HepG2 (cell line): ENCODE measurements around the gene COA7. TPM values are rescaled to one million over a fixed set of nuclear protein-coding genes. Genes with fewer than 3 reads are reported as not detected.

ENCODE experiments used
- ATF7-NPFF ChIP-seq: sonication (generic); formaldehyde crosslinking; IDR thresholded peaks from 2 replicates; pipeline ENCODE4 v1.8.1; 2023; ENCODE audit warnings: mild to moderate bottlenecking, low read depth, missing genetic modification reagents, moderate library complexity
- CENPX ChIP-seq: sonication (generic); formaldehyde crosslinking; IDR thresholded peaks from 2 replicates; pipeline ENCODE4 v1.9.0; 2021; ENCODE audit warnings: mild to moderate bottlenecking, missing genetic modification reagents, moderate library complexity
- GABPA ChIP-seq, 2 experiments: IDR thresholded peaks; 2 replicates each; pipeline ENCODE4 v1.6.1; 2011 to 2016; ENCODE audit warnings: low read depth in 2 of 2, low read length in 1 of 2, missing biosample characterization in 1 of 2, missing genetic modification characterization in 1 of 2
- PHF21A ChIP-seq: sonication (generic); formaldehyde crosslinking; IDR thresholded peaks from 2 replicates; pipeline ENCODE4 v1.5.0; 2020; ENCODE audit warnings: mild to moderate bottlenecking, missing genetic modification reagents
- RXRA ChIP-seq: sonication (generic); formaldehyde crosslinking; IDR thresholded peaks from 2 replicates; pipeline ENCODE4 v1.5.1; 2020; ENCODE audit warnings: missing genetic modification reagents
- SOX5 ChIP-seq: IDR thresholded peaks from 2 replicates; pipeline ENCODE4 v1.6.1; 2016; ENCODE audit warnings: borderline replicate concordance
- SRY ChIP-seq: sonication (generic); formaldehyde crosslinking; IDR thresholded peaks from 2 replicates; pipeline ENCODE4 v1.8.0; 2022; ENCODE audit warnings: mild to moderate bottlenecking, missing genetic modification reagents
- ZNF136 ChIP-seq: sonication (generic); formaldehyde crosslinking; IDR thresholded peaks from 2 replicates; pipeline ENCODE4 v1.8.1; 2022; ENCODE audit warnings: low read depth, mild to moderate bottlenecking, moderate library complexity, missing genetic modification reagents
- ZNF652 ChIP-seq: IDR thresholded peaks from 2 replicates; pipeline ENCODE4 v1.6.1; 2016; ENCODE audit warnings: low read depth, borderline replicate concordance
- polyA plus RNA-seq, 8 experiments: library from polyadenylated mRNA; depleted of rRNA in 3 of 8; stranded (reverse) in 7 of 8; unstranded in 1 of 8; fragments of >200 nt; fragmentation: Illumina TruSeq in 4 of 8; extraction: Trizol in 4 of 8; gene quantifications; 2 replicates each; pipeline versions ENCODE4 v1.2.1 to v1.2.3, GENCODE V29; 2011 to 2016; ENCODE audit warnings: low read depth in 4 of 8, missing spikeins in 1 of 8, mixed read lengths in 1 of 8; ENCODE audit not compliant: insufficient read depth in 1 of 8
- total RNA-seq, 5 experiments: library from RNA; depleted of rRNA; stranded (reverse); fragments of >200 nt; fragmentation: Illumina TruSeq; extraction: Trizol; gene quantifications; 2 replicates each; pipeline ENCODE4 v1.2.3, GENCODE V29; 2016; ENCODE audit warnings: low read depth in 1 of 5
- TF ChIP-seq, protein P1 (sequence below): sonication (generic); formaldehyde crosslinking; IDR thresholded peaks from 2 replicates; pipeline ENCODE4 v1.4.0; 2020; ENCODE audit warnings: missing genetic modification reagents
- TF ChIP-seq, protein P2 (sequence below): IDR thresholded peaks from 2 replicates; pipeline ENCODE4 v1.6.1; 2012; ENCODE audit warnings: inconsistent platforms
- TF ChIP-seq, protein P3 (sequence below): sonication (generic); formaldehyde crosslinking; IDR thresholded peaks from 2 replicates; pipeline ENCODE4 v1.5.0; 2020; ENCODE audit warnings: mild to moderate bottlenecking, missing genetic modification reagents
- TF ChIP-seq, protein P4 (sequence below): sonication (generic); formaldehyde crosslinking; conservative IDR thresholded peaks from 2 replicates; pipeline ENCODE4 v1.8.1; 2023; ENCODE audit warnings: missing genetic modification reagents
- TF ChIP-seq, protein P5 (sequence below): sonication (generic); formaldehyde crosslinking; IDR thresholded peaks from 2 replicates; pipeline ENCODE4 v1.9.0; 2021; ENCODE audit warnings: missing genetic modification reagents, mild to moderate bottlenecking, borderline replicate concordance
- TF ChIP-seq, protein P6 (sequence below): sonication (generic); formaldehyde crosslinking; IDR thresholded peaks from 2 replicates; pipeline ENCODE4; 2020; ENCODE audit warnings: missing genetic modification reagents, mild to moderate bottlenecking, borderline replicate concordance

COA7 gene
- total and polyA plus RNA-seq, 2 of the 13 experiments (the other 11 are each of a cell fraction or from before 2014, with no cell fraction given): 12.3 to 30.4 TPM

DNA sequence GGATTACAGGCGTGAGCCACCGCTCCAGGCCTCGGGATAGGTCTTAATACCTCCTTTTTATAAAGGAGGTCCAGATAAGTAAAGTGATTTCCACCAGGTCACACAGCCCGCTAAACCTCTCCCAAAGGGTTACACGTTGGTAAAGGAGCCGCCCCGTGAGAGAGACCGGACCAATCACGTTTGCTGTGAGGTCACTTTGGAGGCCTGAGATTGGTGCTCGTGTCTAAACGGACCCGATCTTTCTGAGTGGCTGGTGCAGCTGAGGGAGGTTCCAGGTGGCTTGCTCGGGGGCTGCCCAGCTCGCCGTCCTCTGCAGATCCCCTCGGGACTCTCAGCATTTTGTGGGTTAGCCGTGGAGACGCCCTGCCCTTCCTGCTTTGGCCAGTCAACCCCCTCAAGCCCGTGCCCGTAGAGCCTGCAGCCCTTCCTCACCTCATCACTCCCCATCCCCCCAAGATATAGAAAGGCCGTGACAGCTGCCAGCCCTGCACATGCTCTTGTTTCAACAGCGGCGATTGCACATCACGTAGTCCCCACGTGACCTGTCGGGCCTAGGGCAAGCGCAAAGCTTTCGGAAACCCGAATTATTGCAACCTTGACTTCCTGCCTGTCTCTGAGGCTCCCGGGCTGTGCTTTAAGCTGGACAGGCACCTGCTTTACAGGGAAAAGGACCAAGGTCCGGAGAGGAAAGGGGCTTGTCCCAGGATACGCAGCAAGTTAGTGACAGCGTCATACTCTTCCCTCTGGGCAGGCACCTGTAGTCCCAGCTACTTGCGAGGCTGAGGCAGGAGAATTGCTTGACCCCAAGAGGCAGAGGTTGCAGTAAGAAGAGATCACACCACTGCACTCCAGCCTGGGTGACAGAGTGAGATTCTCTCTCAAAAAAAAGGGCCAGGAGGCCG lies 5.0 kb upstream of the COA7 start (continued):
- TF ChIP-seq, protein P1, sequence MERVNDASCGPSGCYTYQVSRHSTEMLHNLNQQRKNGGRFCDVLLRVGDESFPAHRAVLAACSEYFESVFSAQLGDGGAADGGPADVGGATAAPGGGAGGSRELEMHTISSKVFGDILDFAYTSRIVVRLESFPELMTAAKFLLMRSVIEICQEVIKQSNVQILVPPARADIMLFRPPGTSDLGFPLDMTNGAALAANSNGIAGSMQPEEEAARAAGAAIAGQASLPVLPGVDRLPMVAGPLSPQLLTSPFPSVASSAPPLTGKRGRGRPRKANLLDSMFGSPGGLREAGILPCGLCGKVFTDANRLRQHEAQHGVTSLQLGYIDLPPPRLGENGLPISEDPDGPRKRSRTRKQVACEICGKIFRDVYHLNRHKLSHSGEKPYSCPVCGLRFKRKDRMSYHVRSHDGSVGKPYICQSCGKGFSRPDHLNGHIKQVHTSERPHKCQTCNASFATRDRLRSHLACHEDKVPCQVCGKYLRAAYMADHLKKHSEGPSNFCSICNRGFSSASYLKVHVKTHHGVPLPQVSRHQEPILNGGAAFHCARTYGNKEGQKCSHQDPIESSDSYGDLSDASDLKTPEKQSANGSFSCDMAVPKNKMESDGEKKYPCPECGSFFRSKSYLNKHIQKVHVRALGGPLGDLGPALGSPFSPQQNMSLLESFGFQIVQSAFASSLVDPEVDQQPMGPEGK: peak; percentile 47; the same call in 1 of the 2 replicates
- TF ChIP-seq, protein P2, sequence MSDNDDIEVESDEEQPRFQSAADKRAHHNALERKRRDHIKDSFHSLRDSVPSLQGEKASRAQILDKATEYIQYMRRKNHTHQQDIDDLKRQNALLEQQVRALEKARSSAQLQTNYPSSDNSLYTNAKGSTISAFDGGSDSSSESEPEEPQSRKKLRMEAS: peak; percentile 99
- TF ChIP-seq, protein P3, sequence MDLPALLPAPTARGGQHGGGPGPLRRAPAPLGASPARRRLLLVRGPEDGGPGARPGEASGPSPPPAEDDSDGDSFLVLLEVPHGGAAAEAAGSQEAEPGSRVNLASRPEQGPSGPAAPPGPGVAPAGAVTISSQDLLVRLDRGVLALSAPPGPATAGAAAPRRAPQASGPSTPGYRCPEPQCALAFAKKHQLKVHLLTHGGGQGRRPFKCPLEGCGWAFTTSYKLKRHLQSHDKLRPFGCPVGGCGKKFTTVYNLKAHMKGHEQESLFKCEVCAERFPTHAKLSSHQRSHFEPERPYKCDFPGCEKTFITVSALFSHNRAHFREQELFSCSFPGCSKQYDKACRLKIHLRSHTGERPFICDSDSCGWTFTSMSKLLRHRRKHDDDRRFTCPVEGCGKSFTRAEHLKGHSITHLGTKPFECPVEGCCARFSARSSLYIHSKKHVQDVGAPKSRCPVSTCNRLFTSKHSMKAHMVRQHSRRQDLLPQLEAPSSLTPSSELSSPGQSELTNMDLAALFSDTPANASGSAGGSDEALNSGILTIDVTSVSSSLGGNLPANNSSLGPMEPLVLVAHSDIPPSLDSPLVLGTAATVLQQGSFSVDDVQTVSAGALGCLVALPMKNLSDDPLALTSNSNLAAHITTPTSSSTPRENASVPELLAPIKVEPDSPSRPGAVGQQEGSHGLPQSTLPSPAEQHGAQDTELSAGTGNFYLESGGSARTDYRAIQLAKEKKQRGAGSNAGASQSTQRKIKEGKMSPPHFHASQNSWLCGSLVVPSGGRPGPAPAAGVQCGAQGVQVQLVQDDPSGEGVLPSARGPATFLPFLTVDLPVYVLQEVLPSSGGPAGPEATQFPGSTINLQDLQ: peak; percentile 28; the same call in 1 of the 2 replicates
- TF ChIP-seq ATF7-NPFF (CRISPR knock-in tag) (peak; percentile 92), RXRA (peak; percentile 71), ZNF136 (CRISPR knock-in tag) (peak; percentile 89), ZNF652 (CRISPR knock-in tag) (peak; percentile 81), CENPX (CRISPR knock-in tag) (no peak), SRY (CRISPR knock-in tag) (peak; percentile 81), GABPA (IDR thresholded peaks at IDR 0.05; ENCODE audit: low read depth, low read length) (no peak), GABPA (CRISPR knock-in tag; IDR thresholded peaks at IDR 0.05; ENCODE audit: low read depth) (peak; percentile 66), SOX5 (CRISPR knock-in tag) (peak; percentile 44; the same call in 1 of the 2 replicates), PHF21A (CRISPR knock-in tag) (peak; percentile 92; the same call in 1 of the 2 replicates)
- TF ChIP-seq, protein P4, sequence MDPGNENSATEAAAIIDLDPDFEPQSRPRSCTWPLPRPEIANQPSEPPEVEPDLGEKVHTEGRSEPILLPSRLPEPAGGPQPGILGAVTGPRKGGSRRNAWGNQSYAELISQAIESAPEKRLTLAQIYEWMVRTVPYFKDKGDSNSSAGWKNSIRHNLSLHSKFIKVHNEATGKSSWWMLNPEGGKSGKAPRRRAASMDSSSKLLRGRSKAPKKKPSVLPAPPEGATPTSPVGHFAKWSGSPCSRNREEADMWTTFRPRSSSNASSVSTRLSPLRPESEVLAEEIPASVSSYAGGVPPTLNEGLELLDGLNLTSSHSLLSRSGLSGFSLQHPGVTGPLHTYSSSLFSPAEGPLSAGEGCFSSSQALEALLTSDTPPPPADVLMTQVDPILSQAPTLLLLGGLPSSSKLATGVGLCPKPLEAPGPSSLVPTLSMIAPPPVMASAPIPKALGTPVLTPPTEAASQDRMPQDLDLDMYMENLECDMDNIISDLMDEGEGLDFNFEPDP (CRISPR knock-in tag): 0 out of 2 replicates have a peak, but pooled peaks have one; percentile 92
- TF ChIP-seq, protein P5, sequence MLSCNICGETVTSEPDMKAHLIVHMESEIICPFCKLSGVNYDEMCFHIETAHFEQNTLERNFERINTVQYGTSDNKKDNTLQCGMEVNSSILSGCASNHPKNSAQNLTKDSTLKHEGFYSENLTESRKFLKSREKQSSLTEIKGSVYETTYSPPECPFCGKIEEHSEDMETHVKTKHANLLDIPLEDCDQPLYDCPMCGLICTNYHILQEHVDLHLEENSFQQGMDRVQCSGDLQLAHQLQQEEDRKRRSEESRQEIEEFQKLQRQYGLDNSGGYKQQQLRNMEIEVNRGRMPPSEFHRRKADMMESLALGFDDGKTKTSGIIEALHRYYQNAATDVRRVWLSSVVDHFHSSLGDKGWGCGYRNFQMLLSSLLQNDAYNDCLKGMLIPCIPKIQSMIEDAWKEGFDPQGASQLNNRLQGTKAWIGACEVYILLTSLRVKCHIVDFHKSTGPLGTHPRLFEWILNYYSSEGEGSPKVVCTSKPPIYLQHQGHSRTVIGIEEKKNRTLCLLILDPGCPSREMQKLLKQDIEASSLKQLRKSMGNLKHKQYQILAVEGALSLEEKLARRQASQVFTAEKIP: no peak
- TF ChIP-seq, protein P6, sequence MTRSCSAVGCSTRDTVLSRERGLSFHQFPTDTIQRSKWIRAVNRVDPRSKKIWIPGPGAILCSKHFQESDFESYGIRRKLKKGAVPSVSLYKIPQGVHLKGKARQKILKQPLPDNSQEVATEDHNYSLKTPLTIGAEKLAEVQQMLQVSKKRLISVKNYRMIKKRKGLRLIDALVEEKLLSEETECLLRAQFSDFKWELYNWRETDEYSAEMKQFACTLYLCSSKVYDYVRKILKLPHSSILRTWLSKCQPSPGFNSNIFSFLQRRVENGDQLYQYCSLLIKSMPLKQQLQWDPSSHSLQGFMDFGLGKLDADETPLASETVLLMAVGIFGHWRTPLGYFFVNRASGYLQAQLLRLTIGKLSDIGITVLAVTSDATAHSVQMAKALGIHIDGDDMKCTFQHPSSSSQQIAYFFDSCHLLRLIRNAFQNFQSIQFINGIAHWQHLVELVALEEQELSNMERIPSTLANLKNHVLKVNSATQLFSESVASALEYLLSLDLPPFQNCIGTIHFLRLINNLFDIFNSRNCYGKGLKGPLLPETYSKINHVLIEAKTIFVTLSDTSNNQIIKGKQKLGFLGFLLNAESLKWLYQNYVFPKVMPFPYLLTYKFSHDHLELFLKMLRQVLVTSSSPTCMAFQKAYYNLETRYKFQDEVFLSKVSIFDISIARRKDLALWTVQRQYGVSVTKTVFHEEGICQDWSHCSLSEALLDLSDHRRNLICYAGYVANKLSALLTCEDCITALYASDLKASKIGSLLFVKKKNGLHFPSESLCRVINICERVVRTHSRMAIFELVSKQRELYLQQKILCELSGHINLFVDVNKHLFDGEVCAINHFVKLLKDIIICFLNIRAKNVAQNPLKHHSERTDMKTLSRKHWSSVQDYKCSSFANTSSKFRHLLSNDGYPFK (CRISPR knock-in tag): peak; percentile 87
